Left ventricle myocardium superior (tissue), 1 donor: ENCODE results near the gene CPZ. TPM values are rescaled to one million over a fixed set of nuclear protein-coding genes. Genes with fewer than 3 reads are reported as not detected.

Source experiments
- ATAC-seq: fragments of 200-7000 bp; cut with Tn5 transposase; one replicate; pipeline ENCODE4 v1.9.1; 2020; ENCODE audit warnings: mild to moderate bottlenecking, moderate library complexity
- DNase-seq: peaks from one replicate; pipeline ENCODE4 v3.0.0-alpha.2; 2020
- intact Hi-C: fragments of 100-400 bp; cut with micrococcal nuclease; formaldehyde crosslinking; loops from one replicate; pipeline ENCODE4 v1.11.0; 2022
- total RNA-seq: library from RNA; stranded (reverse); fragmentation: NEBNext Ultra II Directional; extraction: Animal tissue kit (Norgen Biotek cat#: 25700); gene quantifications from one replicate; pipeline ENCODE4 v1.2.1, GENCODE V29; 2021
- donor health status: DM: no; HTN: yes; CAD: no; lungs with severe emphysema.

CPZ gene
- total RNA-seq, 1 donor from 2014 or later = 1.2 TPM

GRCh38 chr4:8577972-8578371 lies 14.6 kb upstream of the CPZ start:
- intact Hi-C loops = no loop called here
- DNase-seq (no peak), ATAC-seq (no peak)

DNA sequence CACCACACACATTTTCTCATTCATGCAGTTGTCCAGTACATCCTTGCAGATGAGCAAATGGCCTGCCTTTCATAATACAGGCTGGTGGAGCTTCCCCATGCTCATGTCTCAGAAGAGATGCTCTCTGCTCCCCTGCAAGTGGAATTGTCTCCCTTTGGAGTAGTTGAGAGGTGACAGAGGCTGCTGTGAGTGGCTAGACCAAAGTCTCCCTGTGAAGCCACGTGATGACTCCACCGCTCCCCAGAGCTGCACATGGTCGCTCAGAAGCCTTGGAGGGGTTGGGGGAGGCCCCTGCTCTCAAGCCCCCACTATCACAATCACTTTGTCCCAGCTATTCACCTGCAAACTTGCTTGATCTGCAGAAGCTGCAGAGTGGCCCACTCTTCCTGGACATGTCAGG lies 13.8 kb upstream of the CPZ start:
- no peak for DNase-seq
- intact Hi-C loops = no loop called here

GRCh38 chr4:8579526-8580320 lies 12.8 kb upstream of the CPZ start:
- ATAC-seq (no peak), DNase-seq (no peak)
- intact Hi-C loops = no loop called here

More for the DNA sequence above, 13.8 kb upstream of the CPZ start:
- no peak for ATAC-seq

GRCh38 chr4:8580321-8581093 lies 12.1 kb upstream of the CPZ start, which contains the start of gene GPR78:
GPR78 (plus strand) TSS chr4:8580392; CDS start chr4:8580983, 591 bp downstream.
- intact Hi-C loops = no loop called here

GRCh38 chr4:8581094-8581861 lies 11.3 kb upstream of the CPZ start:
- peak; percentile 14 for ATAC-seq
- intact Hi-C loops = no loop called here
- DNase-seq = peak; percentile 19

More at GRCh38 chr4:8580321-8581093, 12.1 kb upstream of the CPZ start, which contains the start of gene GPR78:
- ATAC-seq (peak; percentile 95), DNase-seq (peak; percentile 81)

DNA sequence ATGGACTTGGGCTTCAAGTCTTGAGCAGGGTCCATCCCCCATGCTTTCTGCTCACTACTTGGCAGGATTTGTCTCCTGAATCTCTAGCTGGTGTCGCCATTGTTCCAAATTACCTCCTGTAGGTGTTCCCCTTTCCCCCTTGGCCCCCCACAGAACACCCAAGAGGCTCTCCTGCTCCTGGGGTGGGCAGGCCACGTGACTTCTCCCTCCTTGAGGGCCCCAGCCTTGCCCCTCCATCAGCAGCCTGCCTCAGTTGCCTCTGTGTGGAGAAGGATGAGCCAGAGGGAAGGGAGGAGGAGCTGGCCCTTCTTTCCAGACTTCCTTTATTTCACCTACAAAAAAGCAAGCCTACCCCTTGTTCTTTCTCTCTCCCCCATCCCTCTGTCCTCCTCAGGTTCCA lies 10.5 kb upstream of the CPZ start:
- ATAC-seq (no peak), DNase-seq (peak; percentile 12)
- intact Hi-C loops = no loop called here

GRCh38 chr4:8582436-8582835 lies 10.1 kb upstream of the CPZ start:
- no peak for ATAC-seq
- intact Hi-C loops = no loop called here

DNA sequence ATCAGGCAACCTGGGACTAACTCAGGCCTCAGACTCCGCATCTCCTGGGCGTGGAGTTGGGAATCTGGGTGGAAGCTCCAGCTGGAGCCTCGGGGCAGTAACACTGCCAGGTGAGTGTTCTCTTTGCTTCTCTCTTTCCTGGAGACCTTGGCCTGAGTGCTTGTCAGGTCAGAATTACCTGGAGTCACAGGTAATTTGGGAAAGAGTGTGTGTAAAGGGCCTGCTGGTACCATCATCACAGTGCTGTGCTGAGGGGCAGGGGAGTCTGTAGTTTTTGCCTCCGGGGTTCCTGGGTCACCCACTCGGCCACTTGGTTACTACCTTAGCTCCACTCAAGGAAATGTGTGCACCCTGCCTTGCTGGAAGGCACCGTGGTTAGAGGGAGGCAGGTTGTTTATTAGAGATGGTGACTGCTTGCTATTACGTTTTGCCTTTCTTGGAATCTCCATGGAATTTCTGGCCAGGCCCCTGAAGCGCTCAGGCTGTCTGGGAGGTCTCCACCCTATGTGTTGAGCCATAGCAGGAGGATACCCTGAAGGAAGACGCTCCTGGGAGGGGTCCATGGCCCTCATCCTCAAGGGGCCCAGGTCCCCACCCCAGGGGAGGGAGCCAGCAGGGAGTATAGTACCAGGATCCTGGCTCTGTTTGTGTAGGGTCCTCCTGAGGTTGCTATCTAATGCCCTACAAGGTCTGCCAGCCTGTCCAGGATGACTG lies 9.5 kb upstream of the CPZ start:
- DNase-seq (no peak), ATAC-seq (no peak)
- intact Hi-C loops = no loop called here

More at GRCh38 chr4:8582436-8582835, 10.1 kb upstream of the CPZ start:
- no peak for DNase-seq

GRCh38 chr4:8583655-8584025 lies 8.9 kb upstream of the CPZ start:
- intact Hi-C loops = no loop called here
- no peak for ATAC-seq
- no peak for DNase-seq

GRCh38 chr4:8585186-8585585 lies 7.4 kb upstream of the CPZ start:
- ATAC-seq (no peak), DNase-seq (no peak)
- intact Hi-C loops = no loop called here

GRCh38 chr4:8585721-8586212 lies 6.8 kb upstream of the CPZ start:
- no peak for DNase-seq
- no peak for ATAC-seq
- intact Hi-C loops = no loop called here

DNA sequence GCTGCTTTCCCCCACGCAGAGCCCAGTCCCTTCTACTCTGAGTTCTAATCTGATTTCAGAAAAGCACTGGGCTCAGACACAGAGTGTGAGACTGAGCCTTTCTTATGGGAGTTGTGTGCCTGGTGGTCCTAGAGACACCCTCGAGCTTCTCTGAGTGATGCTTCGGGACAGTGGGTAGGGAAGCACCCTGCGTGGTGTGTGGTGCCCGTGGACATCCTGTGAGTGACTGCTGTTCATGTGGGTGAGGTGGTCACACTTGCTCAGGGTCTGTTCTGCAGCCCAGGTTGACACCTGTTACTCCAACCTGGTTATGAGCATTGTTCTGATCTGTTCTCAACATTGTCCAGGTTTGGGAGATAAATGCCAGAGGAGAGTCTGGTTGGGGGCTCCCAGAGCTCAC lies 6.3 kb upstream of the CPZ start:
- intact Hi-C loops = no loop called here
- no peak for ATAC-seq
- DNase-seq = no peak

DNA sequence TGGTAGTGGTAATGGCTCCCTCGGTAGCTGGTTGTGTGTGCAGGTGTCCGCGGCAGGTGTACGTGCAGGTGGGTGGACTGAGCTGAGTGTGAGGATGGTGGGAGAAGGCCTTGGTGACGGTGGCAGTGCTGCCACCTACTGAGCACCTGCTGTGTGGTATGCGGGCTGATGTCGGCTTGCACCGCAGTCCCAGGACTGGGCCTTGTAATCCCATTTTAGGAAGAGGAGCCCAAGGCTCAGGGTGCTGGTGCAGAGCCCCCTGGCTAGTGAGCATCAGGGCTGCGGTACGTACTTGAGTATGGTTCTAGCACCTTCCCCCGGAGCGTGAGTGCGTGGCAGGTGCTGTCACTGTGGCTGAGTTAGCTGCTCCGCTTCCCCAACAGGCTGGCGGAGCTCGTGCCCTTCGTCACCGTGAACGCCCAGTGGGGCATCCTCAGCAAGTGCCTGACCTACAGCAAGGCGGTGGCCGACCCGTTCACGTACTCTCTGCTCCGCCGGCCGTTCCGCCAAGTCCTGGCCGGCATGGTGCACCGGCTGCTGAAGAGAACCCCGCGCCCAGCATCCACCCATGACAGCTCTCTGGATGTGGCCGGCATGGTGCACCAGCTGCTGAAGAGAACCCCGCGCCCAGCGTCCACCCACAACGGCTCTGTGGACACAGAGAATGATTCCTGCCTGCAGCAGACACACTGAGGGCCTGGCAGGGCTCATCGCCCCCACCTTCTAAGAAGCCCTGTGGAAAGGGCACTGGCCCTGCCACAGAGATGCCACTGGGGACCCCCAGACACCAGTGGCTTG lies 5.7 kb upstream of the CPZ start:
- ATAC-seq (no peak), DNase-seq (peak; percentile 20)
- intact Hi-C loops = no loop called here

DNA sequence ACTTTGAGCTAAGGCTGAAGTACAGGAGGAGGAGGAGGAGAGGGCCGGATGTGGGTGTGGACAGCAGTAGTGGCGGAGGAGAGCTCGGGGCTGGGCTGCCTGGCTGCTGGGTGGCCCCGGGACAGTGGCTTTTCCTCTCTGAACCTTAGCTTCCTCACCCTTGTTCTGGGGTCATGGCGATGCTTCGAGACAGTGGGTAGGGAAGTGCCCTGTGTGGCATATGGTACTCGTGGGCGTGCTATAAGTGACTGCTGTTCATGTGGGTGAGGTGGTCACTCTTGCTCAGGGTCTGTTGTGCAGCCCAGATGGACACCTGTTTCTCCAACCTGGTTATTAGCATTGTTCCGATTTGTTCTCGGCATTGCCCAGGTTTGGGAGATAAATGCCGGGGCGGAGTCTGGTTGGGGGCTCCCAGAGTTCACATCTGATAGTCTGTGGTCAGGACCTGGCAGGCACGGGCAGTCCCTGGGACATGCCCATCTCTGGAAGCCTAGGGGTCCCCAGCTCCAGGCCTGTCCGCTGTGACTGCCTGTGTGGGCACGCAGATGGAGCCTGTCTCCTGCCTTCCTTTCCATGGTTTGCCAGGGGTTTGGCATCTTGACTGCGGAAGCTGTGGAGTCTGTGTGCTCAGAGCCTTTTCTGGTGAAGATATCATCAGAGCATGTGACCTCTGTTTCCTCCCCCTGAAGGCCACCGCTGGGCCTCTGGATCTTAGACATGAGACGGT lies 4.9 kb upstream of the CPZ start:
- DNase-seq (no peak), ATAC-seq (no peak)
- intact Hi-C loops = no loop called here

GRCh38 chr4:8588196-8588470 lies 4.4 kb upstream of the CPZ start:
- DNase-seq (no peak), ATAC-seq (no peak)
- intact Hi-C loops = no loop called here

DNA sequence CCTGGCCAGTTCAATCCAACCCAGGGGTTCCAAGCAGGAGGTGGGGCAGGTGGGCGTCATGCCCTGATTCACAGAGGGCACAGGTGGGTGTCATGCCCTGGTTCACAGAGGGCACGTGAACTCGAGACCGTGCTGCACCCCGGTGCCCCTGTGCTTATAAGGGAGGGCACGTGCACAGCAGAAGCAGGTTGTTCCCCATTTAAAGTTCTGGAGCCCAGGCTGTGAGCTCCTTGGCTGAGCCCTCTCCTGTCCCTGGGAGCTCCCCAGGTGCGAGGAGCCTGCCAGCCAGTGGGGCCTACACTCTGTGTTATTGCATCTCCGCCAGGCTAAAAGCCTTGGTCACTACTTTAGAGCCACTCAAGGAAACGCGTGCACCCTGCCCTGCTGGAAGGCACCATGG lies 3.2 kb upstream of the CPZ start:
- DNase-seq (no peak), ATAC-seq (no peak)
- intact Hi-C loops = no loop called here

DNA sequence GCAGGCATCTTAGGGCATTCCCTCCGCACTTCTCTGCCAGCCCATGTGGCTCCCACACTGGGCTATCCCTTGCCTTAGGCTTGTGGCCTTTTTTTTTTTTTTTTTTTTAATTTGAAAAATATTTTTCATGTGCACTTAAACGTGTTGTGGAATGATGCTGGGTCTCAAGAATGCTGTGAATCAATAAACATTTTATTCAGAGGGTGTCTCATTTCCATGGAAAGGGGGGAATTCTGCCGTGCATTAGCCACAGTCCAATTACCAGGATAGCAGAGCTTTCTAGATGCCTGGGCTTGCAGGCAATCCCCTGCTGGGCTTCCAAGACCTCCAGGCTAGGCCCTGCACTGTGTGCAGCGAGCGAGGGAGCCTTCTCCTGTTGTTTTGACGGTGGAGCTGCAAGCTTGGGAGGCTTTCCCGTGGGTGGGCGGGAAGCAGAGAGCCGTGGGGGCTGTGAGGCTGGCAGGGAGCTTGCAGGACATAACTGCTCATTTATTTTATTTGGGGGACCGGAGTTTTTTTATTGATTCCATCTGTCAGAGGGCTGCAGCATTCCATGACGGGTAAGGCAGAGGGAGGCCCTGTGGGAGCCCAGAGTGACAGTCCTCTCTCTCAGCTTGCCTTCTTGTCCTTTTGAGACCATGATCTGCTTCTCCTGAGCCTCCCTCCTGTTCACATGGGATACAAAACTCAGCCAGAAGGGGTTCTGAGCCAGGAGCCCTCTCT lies 2.6 kb upstream of the CPZ start:
- no peak for ATAC-seq
- no peak for DNase-seq
- intact Hi-C loops = no loop called here
